Islet of Langerhans (tissue), 1 donor: Measurements from ENCODE around the gene VSTM2B.

Experiments used
- FAIRE-seq: peaks from one replicate; lab custom pipeline; 2011; peaks lifted over from hg19 to GRCh38; lab: Jason Lieb, UNC

VSTM2B gene

GRCh38 chr19:29497241-29497640, 28.6 kb upstream of the VSTM2B start:
- no peak for FAIRE-seq

DNA sequence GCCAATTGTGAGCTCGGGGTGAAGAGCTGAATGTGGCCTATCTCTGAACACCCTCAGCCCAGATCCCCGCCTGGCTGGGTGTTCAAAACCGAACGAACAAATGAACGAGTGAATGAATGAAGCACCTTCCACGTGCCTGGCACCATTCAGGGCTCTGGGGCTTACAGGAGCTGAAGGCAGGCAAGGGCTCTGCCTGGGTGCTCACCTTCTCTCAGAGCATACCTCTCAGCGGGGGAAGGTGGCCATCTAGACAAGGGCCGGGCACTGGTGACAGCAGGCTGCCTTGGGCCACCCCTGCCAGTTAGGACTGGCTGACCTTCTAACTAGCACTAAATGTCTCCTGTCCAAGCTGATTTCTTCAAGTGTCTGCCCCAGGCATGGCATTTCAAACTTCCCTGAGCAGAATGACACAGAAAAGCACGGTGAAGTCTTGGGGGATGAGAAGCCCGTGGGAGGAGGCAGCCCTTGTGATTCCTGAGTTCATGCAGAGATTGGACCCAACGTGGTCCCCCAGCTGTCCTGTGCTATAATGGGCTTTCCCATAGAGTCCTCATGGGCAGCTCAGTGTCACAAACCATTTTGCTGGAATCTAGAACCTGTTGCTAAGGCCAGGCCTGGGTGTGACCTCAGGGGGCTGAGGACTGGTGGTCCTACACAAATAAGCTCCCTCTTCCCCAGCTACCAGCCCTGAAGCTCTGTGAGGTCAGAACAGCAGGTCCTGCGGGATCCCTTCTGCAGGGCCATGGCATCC, 27.9 kb upstream of the VSTM2B start:
- no peak for FAIRE-seq

GRCh38 chr19:29499261-29499920, 26.4 kb upstream of the VSTM2B start:
- no peak for FAIRE-seq

DNA sequence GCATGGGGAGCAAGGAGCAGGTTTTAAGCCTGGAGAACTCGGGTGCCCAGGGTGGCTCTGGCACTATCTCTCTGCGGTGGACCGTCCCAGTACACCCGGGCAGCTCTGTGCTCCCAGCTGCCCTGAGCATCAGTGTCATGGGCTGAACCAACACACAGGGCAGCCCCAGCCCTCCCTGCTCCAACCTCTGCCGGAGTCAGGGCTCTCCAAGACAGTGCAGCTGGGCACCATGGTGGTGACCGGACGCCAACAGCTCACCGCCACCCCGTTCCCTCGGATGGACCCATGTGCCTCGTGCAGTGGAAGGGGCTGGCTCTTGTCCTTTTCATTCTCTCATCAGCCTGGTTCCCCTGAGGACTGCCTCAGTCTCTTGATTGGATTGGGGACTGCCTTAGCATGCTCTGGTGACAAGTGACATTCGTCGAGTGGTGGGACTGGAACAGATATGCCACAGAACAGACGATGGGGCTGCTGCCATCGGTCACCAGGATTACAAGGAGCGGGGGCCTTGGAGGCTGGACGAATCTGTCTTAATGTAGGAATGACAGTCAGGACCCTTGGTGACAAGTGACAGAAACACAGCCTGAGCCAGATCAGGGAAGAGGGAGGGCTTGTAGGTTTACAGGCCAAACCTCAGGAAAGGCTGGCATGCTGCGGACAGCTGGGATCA, 25.7 kb upstream of the VSTM2B start:
- FAIRE-seq: no peak

GRCh38 chr19:29501816-29502580, 23.8 kb upstream of the VSTM2B start:
- no peak for FAIRE-seq

DNA sequence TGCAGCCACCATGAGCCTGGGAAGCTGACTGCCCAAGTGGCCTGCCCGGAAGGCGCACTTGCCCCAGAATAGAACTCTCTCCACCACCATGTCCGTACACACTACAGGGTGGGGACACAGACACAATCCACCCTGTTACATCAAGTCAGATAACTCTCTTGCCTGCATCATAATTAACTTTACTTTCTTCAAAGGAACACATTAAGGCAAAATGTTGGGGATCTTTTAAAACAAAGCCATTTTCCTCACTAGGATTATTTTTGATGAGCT, 23.3 kb upstream of the VSTM2B start:
- FAIRE-seq: no peak

- no peak for FAIRE-seq
These were observed 22.5 kb upstream of the VSTM2B start for GRCh38 chr19:29503140-29503758.

DNA sequence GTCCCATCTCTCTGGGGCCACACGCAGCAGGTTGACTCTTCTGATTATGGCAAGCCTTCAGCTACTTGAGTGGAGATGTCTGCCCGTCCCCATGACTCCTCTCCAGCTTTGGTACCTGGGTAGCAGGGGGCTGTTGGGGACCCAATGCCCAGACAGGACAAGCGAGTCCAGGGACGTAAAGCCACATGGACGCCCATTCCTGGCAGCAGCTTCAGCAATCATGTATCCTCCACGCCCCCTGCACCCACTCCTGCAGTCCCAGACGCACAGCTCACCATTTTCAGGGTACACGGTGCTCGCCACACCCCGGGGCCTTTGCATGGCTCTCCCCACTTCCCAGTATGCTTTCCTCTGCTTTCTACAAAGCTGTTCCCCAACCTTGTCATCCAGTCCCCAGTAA, 22.0 kb upstream of the VSTM2B start:
- no peak for FAIRE-seq

GRCh38 chr19:29504454-29504853, 21.3 kb upstream of the VSTM2B start:
- no peak for FAIRE-seq

DNA sequence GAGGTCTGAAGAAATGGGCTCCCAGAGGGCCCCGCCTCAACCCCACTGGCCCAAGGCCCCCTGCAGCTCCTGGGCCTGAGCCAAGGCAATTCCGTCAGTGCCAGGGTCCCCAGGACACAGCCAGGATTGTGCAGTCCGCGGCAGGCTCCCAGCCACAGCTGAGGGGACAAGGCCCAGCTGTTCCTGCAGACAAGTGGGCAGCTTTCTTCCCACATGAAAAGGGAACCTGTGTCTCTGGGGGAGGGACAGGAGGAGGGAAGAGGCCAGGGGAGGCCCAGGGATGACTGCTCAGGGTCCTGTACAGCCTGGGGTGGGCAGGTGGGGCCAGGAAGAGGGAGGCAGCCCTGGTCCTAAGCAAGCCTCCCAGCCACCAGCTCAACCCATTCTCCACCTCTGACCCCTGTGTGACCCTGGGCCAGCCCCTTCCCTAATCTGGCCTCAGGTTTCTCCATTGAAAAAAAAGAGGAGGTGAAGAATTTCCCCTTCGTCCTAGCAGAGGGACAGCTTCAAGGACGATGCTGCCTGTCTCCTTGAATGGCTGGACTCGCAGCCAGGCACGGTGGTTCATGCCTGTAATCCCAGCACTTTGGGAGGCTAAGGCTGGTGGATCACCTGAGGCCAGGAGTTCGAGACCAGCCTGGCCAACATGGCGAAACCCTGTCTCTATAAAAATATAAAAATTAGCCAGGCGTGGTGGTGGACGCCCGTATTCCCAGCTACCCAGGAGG, 20.5 kb upstream of the VSTM2B start:
- FAIRE-seq: no peak

- FAIRE-seq: no peak
These were observed 19.2 kb upstream of the VSTM2B start for GRCh38 chr19:29506619-29506911.

- FAIRE-seq: no peak
These were observed 18.5 kb upstream of the VSTM2B start for GRCh38 chr19:29507081-29507860.

DNA sequence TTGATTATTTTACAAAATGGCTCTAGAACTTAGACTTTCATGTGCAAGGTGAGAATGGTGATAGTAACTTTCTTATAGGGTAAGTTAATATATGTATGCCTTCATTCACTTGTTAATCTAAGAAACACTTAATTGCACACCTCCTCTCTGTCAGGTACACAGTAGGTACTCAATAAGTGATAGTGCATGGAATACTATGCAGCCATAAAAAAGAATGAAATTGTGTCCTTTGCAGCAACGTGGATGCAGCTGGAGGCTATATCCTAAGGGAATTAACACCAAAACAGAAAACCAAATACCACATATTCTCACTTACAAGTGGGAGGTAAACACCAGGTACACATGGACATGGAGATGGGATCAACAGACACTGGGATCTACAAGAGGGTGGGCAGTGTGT, 17.6 kb upstream of the VSTM2B start:
- FAIRE-seq: no peak

GRCh38 chr19:29509456-29509855, 16.3 kb upstream of the VSTM2B start:
- no peak for FAIRE-seq

GRCh38 chr19:29510701-29511265, 15.0 kb upstream of the VSTM2B start:
- FAIRE-seq: no peak

DNA sequence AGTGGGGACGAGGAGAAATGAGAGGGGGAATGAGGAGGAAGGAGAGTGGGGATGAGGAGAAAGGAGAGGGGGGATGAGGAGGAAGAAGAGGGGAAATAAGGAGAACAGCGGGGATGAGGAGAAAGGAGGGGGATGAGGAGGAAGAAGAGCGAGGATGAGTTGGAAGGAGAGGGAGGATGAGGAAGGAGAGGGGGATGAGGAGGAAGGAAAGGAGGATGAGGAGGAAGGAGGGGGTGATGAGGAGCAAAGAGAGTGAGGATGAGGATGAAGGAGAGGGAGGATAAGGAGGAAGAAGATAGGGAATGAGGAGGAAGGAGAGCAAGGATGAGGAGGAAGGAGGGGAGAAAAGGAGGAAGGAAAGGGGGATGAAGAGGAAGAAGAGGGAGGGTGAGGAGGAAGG, 14.0 kb upstream of the VSTM2B start:
- FAIRE-seq: no peak

GRCh38 chr19:29512748-29513147, 13.0 kb upstream of the VSTM2B start:
- no peak for FAIRE-seq

DNA sequence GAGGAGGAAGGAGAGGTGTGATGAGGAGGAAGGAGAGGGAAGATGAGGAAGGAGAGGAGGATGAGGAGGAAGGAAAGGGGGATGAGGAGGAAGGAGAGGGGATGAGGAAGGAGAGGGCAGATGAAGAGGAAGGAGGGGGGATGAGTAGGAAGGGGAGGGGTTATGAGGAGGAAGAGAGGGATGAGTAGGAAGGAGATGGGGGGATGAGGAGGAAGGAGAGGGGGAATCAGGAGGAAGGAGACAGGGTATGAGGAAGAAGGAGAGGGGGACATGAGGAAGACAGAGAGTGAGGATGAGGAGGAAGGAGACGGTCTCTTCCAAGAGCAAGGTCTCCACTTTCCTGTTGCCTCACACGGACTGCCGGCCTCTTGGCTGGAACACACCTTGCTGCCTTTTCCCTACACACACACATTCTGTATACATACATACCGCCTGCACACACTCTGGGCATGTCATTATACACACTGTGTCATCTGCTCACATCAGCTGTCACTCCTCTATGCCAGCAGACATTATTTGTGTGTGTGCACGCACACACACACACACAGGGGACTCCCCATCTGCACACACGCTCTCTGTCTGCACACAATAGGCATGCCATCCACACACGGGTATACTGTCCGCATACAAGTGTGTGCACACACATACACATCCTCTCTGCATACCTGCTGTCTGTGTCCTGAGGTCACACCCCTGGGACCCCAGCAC, 11.1 kb upstream of the VSTM2B start:
- no peak for FAIRE-seq

DNA sequence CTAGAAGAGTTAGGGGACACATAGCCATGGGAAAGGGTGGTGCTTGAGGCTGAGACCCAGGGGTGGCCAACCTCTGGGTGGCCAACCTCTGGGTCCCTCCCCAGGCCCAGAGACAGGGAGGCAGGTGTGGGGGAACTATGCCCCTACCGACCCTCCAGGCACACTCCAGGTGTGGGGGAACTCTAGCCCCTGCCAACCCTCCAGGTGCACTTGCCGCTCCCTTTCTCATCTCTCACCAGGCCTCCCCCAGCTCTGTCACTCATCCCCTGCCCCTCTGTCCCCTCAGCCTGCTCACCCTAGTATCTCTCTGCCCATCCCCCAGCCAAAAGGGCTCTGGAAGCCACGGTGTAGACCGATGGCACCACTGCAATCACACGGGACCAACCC, 10.6 kb upstream of the VSTM2B start:
- FAIRE-seq: no peak

DNA sequence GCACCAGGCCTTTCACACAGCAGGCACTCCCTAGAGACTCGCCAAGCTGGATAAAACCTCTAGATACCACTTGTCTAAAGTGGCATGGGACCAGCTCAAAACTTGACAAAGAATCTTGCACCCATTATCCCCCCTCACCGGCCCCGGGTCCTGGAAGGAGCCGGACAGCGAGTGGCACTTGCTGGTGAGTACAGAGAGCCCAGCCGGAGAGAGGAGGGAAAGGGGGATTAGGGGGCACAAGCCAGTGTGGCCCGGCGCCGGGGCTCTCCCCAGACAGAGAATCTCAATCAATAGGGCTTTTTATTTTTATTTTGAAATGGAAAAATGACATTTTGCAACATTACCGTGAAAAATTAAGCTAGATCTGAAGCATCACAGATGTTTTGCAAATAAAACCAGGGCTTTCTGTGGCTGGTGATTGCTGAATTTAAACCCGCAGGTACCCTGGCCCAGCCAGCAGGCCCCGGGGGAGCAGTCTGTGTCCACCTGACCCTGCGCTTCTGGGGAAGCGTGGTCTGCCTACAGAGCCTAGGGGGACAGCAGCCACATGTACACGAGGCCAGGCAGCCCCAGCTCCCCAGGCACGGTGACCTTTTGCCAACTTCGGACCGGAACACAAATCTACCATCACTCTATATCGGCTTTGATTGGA, 10.0 kb upstream of the VSTM2B start:
- no peak for FAIRE-seq
